ENCODE data around the gene CDCA5. TPM values are rescaled to one million over a fixed set of nuclear protein-coding genes. Genes with fewer than 3 reads are reported as not detected.

CDCA5 gene
- total RNA-seq, 4 donors from 2014 or later, result 0.66 to 1.9 TPM; not detected in 2

DNA sequence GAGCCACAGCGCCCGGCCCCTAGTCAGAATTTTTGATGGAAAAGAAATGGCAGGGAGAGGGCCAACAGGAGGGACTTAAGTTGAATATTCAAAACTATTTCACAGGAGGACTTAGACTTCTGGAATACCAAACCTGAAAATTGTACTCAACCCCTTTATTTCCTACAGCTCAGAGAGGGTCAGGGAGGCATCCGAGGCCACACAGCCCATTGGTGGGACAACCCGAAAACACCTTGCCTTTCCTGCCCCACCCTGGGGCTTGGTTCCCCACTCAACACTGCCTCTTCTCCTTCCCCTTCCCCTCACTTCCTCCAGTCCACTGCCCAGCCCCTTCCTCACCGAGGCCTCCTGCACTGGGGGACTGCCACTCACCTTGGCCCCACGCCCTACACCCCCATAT lies 26.8 kb downstream of the CDCA5 start:
- TF ChIP-seq CTCF (IDR thresholded peaks at IDR 0.05; ENCODE audit: low read depth), result no peak

DNA sequence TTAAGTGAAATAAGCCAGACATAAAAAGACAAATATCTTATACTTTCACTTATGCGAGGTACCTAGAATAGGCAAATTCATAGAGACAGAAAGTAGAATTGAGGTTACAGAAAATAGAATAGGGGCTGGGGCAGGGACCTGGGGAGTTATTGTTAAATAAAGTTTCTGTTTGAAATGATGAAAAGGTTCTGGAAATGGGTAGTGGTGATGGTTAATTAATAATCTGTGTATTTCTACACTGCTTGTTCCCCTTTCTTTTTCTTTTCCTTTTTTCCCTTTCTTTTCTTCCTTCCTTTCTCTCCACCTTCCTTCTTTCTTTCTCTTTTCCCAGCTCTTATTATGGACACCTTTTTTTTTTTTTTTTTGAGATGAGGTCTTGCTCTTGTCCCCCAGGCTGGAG lies 28.3 kb downstream of the CDCA5 start:
- TF ChIP-seq CTCF (IDR thresholded peaks at IDR 0.05; ENCODE audit: low read depth), result no peak

DNA sequence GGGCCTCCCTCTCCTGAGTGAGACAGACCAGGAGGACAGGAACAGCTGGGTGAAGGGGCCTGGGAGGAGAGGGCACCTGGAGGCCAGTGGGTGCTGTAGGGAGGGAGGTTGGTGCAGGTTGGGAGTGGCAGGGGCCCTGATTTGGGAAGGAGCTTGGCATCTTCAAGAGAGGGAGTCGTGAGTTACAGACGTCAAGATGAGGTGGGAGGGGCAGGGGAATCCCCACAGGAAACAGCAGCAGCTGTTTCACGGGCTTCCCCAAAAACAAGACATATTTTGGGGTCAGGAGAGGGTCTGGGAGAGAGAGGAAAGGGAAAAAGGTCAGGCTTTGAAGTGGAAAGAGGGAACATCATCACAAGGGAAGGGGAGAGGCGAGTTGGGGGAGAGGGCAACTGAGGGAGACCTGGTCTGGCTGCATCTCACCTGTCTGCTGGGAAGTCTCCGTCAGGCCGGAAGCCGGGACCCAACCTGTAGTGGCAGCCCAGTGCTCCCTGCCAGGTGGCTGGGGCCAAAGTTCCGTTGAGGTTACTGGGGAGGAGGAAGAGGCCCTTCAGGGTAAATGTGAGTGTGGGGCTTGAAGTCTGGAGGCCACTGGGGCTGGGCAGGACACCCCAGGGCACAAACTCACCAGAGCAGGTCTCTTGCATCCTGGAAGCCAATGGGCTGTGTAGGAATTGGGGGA lies 29.9 kb downstream of the CDCA5 start:
- no peak for TF ChIP-seq CTCF (IDR thresholded peaks at IDR 0.05; ENCODE audit: low read depth)

DNA sequence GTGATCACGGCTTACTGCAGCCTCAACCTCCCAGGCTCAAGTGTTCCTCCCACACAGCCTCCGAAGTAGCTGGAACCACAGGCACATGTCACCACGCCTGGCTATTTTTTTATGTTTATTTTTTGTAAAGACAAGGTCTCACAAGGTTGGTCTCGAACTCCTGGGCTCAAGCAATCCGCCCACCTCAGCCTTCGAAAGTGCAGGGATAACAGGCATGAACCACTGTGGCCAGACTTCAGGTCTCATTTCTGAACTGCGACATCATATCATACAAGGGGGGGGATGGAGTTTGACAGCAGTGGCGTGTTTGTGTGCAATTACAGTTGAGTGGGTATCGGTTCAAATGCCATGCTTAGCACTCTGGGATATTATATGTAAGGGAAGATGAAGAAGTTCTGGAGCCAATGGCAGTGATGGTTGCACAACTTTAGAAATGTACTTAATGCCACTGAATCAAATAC lies 32.4 kb downstream of the CDCA5 start:
- no peak for TF ChIP-seq CTCF (IDR thresholded peaks at IDR 0.05; ENCODE audit: low read depth)

DNA sequence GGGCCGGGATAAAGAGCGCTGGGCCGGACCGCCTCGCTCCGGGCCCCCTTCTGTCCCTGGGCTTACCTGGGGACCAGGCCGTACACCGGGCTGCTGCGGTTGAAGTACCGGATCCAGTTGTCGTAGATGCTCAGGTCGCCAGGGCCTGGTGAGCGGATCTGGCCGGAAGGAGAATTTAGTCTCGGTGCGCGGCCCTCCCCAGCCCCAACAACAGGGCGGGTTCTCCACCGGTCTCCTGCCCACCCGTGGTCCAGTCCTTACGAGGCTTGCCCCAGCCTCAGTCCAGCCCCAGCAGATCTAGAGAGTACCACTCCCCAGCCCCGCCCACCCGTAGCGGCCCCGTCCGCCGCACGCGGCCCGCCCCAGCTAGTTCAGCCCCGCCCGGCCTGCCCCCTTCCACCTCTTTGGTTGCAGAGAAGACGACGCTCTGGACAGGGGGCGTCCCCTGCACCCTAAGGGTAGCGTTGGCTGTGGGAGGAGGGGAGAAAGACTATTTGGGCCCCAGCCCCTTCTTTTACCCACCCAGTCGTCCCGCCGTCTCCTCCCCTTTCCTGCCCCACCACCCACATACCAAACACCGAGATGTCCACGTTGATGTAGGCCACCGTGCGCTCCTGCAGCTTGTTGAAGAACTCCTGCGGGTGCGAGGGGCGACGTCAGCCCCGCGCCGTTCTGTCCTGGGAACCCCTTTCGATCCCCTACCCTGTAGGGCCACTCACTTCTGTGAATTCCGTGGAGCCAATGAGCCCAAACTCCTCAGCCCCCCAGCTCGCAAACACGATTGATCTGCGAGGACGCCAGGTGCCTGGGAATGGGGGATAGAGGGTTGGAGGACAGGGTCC lies 36.0 kb downstream of the CDCA5 start:
- no peak for TF ChIP-seq CTCF (IDR thresholded peaks at IDR 0.05; ENCODE audit: low read depth)

- TF ChIP-seq CTCF (IDR thresholded peaks at IDR 0.05; ENCODE audit: low read depth), result no peak
Measured at GRCh38 chr11:65045728-65046127, 38.1 kb downstream of the CDCA5 start.

GRCh38 chr11:65045061-65045460 lies 38.8 kb downstream of the CDCA5 start:
- no peak for TF ChIP-seq CTCF (IDR thresholded peaks at IDR 0.05; ENCODE audit: low read depth)

All from subcutaneous adipose tissue (tissue), 4 donors.